Activated CD4-positive, CD25-positive, alpha-beta regulatory T cell treated with anti-CD3 and anti-CD28 coated beads, Interleukin-2, amount 50 U/mL, for 16 hours (primary cell): ENCODE data around the gene NRXN3.

Source experiments
- DNase-seq: peaks from one replicate; pipeline ENCODE4 v3.0.0-alpha.2; 2020; ENCODE audit warnings: low read depth, low spot score

Gene NRXN3

GRCh38 chr14:79281244-79282152 lies 1111.3 kb downstream of the NRXN3 start:
- DNase-seq, result no peak

- no peak for DNase-seq
Measured at GRCh38 chr14:79284621-79285020, 1114.4 kb downstream of the NRXN3 start.

- no peak for DNase-seq
Measured at GRCh38 chr14:79285263-79285662, 1115.1 kb downstream of the NRXN3 start.

GRCh38 chr14:79287976-79288375 lies 1117.8 kb downstream of the NRXN3 start:
- DNase-seq, result no peak

- DNase-seq, result no peak
Measured at GRCh38 chr14:79293482-79294177, 1123.5 kb downstream of the NRXN3 start.

- DNase-seq, result no peak
Measured at GRCh38 chr14:79294499-79294898, 1124.3 kb downstream of the NRXN3 start.

GRCh38 chr14:79295385-79295784 lies 1125.2 kb downstream of the NRXN3 start:
- DNase-seq, result no peak

GRCh38 chr14:79298373-79298772 lies 1128.2 kb downstream of the NRXN3 start:
- DNase-seq, result no peak

GRCh38 chr14:79299162-79299561 lies 1129.0 kb downstream of the NRXN3 start:
- no peak for DNase-seq

GRCh38 chr14:79304279-79304678 lies 1134.1 kb downstream of the NRXN3 start:
- DNase-seq, result no peak

- no peak for DNase-seq
Measured at GRCh38 chr14:79306546-79306945, 1136.4 kb downstream of the NRXN3 start.

GRCh38 chr14:79318371-79318770 lies 1148.2 kb downstream of the NRXN3 start:
- no peak for DNase-seq

GRCh38 chr14:79320561-79320960 lies 1150.4 kb downstream of the NRXN3 start:
- DNase-seq, result no peak

GRCh38 chr14:79321070-79321469 lies 1150.9 kb downstream of the NRXN3 start:
- DNase-seq, result no peak

- no peak for DNase-seq
Measured at GRCh38 chr14:79325071-79325470, 1154.9 kb downstream of the NRXN3 start.

- DNase-seq, result no peak
Measured at GRCh38 chr14:79325557-79325956, 1155.4 kb downstream of the NRXN3 start.

- no peak for DNase-seq
Measured at GRCh38 chr14:79328863-79329262, 1158.7 kb downstream of the NRXN3 start.

GRCh38 chr14:79331830-79332229 lies 1161.7 kb downstream of the NRXN3 start:
- no peak for DNase-seq

GRCh38 chr14:79332504-79333197 lies 1162.5 kb downstream of the NRXN3 start:
- no peak for DNase-seq

- DNase-seq, result no peak
Measured at GRCh38 chr14:79333198-79333546, 1163.0 kb downstream of the NRXN3 start.

GRCh38 chr14:79334272-79334671 lies 1164.1 kb downstream of the NRXN3 start:
- no peak for DNase-seq

GRCh38 chr14:79337761-79338160 lies 1167.6 kb downstream of the NRXN3 start:
- no peak for DNase-seq
